ENCODE data around the gene GPR149.
"Not testable (repeated sequence)": the region's sequence is repeated elsewhere in the genome, so short reads cannot be mapped to it uniquely, and the experiment has no call there.

GPR149 gene, protein sequence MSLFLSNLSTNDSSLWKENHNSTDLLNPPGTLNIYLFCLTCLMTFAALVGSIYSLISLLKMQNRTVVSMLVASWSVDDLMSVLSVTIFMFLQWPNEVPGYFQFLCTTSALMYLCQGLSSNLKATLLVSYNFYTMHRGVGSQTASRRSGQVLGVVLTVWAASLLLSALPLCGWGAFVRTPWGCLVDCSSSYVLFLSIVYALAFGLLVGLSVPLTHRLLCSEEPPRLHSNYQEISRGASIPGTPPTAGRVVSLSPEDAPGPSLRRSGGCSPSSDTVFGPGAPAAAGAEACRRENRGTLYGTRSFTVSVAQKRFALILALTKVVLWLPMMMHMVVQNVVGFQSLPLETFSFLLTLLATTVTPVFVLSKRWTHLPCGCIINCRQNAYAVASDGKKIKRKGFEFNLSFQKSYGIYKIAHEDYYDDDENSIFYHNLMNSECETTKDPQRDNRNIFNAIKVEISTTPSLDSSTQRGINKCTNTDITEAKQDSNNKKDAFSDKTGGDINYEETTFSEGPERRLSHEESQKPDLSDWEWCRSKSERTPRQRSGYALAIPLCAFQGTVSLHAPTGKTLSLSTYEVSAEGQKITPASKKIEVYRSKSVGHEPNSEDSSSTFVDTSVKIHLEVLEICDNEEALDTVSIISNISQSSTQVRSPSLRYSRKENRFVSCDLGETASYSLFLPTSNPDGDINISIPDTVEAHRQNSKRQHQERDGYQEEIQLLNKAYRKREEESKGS

DNA sequence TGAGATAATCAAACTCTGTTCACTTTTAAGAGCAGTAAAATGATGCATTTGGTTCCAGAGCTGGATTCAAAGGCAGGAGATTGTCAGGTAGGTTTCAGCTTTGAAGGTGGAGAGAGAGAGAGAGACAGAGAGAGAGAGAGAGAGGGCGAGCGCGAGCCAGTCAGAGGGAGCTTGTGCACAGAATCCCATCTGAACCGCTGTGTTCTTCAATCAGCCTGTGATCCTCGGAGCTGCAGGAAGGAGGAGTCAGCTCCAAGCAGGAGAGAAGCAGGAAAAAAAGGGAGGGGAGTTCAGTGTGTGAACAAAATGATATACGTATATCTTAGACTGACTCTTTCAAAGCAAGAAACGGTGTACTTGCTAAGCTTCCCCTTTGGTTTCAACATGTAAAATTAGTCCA is at the start of gene GPR149:
Gene GPR149, minus strand, starts transcription at position 177 of the 400 bp plus-strand sequence. CDS start 575 bp downstream, outside the sequence.
- peak; percentile 50 for DNase-seq (ENCODE audit: low read depth, low spot score)

DNA sequence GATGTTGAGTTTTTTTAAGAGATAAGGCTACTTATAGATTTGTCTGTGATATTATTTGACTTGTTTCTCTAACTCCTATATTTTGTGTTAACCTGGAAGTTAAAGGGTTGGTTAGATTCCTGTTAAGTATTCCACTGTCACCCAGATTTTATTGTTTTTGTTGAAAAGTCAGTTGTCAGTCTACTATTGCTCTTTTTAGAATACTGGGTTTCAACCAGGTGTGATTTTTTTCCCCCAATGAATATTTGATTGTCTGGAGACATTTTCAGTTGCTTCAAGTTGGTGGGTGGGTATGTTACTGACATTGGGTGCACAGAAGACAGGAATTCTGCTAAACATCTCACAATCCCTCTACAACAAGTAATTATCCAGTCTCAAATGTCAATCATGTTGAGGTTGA is 43.8 kb upstream of the GPR149 start:
- no peak for DNase-seq (ENCODE audit: low read depth, low spot score)

DNA sequence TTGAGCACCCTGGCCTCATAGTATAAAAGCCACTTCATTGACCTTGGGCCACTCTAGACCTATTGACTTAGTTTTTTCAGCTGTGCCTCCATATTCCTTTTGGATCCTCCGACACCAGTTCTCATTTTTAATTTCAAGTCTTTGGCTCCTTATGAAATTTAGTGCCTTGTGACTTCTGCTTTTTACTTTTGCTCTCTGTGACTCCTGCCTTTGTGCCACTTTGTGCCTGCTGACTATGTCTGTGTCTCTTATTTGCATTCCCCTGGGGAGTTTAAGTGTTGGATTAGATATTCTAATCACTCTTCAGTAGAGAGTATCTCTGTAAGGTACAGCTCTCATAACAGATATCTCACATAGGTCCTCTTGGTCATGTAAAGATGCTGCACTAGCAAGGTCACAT is 39.6 kb upstream of the GPR149 start:
- DNase-seq (ENCODE audit: low read depth, low spot score): no peak

DNA sequence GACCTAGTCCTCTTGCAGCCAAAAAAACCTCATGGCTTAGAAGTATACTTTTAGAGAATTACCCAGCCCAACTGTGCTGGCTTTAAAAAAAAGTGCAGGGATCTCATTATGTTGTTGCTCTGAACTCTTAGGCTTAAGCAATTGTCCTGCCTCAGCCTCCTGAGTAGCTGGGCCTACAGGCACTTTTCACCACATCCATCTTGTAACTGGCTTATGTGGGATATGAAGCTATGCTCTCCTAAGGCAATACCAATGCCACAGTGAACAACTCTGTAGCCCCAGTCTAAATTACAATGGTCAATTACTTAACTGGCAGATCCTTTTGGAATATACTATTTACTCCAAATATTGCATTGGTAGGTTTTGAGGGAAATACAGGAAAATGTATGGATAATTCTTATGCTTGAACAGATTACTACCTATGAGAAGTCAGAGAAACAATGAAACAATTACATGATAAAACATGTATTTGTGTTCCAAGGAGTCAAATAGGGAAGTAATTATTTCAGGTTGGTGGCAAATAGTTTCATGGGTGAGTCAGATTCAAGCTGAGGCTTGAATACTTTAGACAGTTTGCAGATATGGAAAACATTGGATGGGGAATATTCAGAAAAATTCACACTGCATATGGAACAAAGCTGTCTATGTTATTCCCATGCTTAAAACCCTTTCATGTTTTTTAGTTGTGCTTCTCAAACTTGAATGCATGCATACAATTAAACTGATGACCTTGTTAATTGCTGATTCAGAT is 34.6 kb upstream of the GPR149 start:
- no peak for DNase-seq (ENCODE audit: low read depth, low spot score)

DNA sequence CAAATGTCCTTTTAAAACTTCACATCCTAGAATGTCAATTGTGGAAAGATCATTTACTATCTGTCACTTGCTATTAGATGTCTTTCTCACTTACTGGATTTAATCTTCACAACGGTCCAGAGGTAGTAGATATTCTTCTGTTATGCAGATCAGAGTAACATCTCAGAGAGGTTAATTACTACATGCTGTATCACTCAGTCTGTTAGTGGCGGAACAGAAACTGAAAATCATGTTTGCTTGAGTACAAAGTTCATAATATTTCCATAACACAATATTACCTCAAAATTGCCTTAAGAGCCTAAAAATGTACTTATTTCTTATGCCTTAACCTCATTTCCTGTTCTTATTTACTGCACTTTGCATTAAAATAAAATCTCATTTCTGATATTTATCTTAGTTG is 28.6 kb upstream of the GPR149 start:
- no peak for DNase-seq (ENCODE audit: low read depth, low spot score)

DNA sequence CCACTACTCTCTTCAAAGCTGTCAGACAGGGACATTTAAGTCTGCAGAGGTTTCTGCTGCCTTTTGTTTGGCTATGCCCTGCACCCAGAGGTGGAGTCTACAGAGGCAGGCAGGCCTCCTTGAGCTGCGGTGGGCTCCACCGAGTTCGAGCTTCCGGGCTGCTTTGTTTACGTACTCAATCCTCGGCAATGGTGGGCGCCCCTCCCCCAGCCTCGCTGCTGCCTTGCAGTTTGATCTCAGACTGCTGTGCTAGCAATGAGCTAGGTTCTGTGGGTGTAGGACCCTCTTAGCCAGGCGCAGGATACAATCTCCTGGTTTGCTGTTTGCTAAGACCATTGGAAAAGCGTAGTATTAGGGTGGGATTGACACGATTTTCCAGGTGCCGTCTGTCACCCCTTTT is 9.1 kb upstream of the GPR149 start:
- DNase-seq (ENCODE audit: low read depth, low spot score): not testable (repeated sequence)

DNA sequence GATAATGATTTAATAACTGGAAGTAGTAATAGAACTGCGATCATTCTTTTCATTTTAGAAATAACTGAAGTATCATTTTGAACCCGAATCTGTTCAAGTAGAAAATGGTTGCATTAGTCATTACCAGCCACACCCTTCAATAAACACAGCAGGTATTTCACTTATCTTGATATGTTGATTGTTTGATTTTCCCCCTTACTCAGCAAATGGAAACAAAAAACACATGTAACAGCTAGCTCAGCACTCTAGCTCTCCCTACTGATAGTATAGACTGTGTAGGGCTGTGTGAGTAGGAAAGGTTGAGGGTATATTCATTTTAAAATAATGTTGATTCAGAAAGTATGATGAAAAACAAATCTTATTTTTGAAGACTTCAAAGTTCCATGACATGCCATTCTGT is 1.1 kb upstream of the GPR149 start:
- no peak for DNase-seq (ENCODE audit: low read depth, low spot score)

DNA sequence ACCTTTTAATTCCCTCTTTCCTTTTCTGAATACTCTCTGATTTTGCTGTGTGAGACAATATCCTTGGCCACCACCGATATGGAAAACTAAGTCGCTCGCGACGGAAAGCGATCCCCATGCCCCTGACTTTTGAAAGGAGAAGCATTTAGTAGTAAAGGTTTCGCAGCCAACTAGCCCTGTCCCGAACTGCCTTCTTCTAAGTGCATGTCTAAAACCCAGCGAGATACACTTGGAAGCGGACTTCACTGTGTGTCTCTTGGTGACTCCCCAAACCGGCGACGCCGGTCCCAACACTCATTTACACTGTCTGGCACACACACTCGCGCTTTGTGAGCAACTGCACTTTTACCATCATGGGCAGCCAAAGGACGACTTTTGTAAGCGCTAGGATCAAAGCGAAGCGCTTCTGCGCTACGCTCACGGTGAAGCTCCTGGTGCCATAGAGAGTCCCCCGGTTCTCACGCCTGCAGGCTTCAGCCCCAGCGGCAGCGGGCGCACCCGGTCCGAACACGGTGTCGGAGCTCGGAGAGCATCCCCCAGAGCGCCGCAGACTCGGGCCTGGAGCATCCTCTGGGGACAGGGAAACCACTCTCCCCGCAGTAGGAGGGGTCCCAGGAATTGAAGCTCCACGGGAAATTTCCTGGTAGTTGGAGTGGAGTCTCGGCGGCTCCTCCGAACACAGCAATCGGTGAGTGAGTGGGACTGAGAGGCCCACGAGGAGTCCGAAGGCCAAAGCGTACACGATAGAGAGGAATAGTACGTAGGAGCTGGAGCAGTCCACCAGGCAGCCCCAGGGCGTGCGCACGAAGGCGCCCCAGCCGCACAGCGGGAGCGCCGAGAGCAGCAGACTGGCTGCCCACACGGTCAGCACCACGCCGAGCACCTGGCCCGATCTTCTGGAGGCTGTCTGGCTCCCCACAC is 1.4 kb downstream of the GPR149 start:
- peak; percentile 35 for DNase-seq (ENCODE audit: low read depth, low spot score)

DNA sequence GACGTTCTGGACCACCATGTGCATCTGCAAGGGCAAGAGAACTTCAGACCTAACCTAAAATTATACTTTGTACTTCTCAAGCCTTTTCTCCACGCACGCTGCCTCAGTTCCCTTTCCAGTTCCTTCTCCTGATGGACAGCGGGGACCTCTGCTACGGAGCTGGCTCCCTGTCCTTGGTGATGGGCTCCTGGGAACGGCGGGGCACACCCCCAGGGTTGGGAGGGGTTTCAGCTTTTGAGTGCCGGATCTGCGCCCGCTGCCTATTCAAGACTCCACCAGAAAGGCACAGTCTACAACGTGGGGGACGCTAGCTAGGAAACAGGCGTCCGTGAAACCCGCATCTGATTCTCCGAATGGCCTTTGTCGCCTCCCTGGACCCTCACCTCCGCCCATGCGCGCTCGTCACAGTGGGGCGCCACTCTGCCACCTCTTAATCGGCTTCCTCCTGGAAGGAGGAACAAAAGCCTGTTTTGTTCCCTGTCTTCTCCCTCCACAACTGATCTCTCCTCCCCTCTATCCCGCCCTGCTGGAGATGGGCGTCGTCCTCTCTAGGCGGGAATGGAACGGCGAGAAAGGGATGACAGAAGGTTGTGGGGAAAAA is 2.2 kb downstream of the GPR149 start:
- DNase-seq (ENCODE audit: low read depth, low spot score): peak; percentile 43

DNA sequence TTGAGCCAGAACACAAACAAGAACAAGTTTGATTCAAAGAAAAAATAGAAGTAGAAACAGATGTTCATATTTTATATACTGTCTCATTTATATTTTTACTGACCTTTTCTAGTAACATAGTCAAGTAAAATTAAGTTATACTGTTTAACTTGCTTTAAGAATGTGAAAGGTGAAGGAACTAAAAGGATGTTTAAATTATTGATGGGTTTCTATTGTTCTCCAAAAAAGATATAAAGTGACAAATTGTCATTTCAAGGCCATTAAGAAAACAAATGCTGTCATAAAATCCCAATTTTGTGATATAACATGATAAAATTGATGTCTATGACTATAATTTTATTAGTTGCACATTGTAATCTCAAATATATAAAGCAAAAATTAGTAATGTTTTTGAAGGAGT is 7.3 kb downstream of the GPR149 start:
- DNase-seq (ENCODE audit: low read depth, low spot score): no peak

DNA sequence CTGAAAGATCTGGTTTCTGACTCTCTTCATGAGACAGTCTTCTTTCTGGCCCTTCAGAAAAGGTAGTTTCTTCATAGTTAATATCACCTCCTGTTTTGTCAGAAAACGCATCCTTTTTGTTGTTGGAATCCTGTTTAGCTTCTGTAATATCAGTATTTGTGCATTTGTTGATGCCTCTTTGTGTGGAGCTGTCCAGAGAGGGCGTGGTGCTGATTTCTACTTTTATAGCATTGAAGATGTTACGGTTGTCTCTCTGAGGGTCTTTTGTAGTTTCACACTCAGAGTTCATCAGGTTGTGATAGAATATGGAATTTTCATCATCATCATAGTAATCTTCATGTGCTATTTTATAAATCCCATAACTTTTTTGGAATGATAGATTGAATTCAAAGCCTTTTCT is 8.9 kb downstream of the GPR149 start:
- peak; percentile 8 for DNase-seq (ENCODE audit: low read depth, low spot score)

DNA sequence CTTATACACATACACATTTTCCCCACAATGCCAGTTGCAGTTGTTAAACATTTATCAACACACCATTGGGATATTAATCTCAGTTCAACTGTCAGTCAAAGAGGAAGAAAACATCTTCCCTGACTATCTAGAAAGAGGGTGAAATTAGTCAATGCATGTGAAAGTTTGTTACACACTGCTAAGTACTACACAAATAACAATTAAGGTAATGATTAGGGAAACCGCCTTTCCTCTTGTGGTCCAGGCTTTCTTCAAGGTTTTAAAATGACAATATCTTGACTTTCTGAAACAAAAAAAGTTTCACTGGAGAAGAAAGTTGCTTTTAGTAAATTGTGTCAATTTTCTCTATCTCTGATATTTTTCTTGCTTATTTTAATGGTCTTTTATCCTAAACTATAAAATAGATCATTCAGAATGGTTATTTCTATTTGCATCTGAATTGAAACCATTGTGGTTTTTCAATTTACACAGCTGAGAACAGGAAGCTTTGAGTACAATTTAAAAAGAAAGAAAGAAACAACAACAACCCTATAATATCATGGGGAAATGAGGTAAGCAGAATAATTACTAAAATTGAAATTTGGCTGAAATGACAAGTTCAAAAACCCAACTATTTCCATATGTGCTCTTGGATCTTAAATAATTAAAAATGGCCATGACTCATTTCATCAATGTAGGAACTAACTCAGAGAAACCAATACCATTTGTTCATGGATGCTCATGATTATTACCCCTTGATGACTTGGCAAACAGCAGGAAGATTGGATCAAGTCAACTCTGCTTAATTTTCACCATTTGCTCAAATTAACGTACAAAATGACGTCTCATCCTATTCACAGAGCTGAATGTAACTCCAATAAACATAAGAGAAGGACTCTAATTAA is 31.7 kb downstream of the GPR149 start:
- no peak for DNase-seq (ENCODE audit: low read depth, low spot score)

DNA sequence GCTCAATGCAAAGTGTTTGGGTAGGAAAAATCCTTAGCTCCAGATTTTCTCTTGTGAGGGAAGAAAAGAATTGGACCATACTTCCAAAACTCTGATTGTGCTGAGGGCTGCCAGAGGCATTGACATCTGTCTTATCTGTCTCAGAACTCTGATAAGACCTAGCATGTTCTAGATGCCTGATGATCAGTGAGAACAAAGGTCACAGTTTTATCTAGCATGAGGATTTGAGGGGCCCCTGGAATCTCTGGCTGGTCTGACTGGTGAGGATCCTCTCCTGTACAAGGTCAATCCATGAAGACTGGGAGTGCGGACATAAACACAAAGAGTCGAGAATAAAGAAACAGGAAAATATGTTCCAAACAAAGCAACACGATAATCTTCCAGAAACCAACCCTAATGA is 40.1 kb downstream of the GPR149 start:
- no peak for DNase-seq (ENCODE audit: low read depth, low spot score)

DNA sequence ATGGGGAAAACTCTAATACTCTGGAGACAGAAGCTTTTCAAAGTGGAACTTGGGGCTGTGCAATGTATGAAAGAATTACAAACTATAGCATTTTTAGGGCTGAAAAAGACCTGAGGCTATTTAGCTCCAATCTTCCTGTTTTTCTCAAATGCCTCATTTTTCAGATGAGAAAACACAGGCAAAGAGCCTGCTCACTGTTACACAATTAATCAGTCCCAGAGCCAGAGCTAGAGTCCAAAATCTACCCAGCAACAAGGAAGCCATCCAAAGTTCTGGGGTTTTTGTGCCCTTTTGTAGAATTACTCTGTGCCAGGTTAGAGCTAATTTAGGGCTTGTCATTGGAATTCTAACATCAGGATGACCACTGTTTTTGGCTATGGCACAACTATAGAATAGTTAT is 45.5 kb downstream of the GPR149 start:
- no peak for DNase-seq (ENCODE audit: low read depth, low spot score)

DNA sequence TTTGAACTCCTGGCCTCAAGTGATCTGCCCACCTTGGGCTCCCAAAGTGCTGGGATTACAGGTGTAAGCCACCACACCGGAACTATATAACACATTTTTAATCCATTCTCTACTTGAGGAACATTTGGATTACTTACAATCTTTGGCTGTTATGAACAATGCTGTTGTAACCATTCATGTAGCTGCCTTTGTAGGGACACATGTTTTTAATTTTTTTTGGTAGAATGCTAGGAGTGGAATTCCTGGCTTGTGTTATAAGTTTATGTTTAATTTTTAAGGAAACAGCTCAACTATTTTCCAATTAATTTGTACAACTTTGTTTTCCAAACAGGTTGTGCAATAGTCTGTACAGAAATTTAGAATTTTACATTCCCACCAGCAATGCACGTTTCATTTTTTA is 51.7 kb downstream of the GPR149 start:
- DNase-seq (ENCODE audit: low read depth, low spot score): no peak

DNA sequence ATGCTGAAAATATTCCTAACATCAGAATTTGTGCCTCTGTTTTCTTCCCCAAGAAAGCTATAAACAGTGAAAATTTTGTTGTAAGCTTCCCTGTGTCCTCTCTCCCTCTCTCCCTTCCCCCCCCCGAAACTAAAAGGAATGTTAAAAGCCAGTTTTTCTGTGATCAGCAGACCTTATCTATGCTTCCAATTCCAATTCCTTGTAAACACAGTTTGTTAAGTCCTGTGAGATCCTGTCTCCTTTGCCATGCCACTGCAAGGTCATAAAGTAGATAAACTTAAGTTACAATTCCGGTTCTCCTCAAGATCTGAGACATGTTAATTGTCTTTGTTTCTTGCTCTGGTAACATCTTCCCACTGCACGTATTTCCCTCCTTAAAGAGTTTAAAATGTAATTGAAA is 62.8 kb downstream of the GPR149 start:
- DNase-seq (ENCODE audit: low read depth, low spot score): no peak

DNA sequence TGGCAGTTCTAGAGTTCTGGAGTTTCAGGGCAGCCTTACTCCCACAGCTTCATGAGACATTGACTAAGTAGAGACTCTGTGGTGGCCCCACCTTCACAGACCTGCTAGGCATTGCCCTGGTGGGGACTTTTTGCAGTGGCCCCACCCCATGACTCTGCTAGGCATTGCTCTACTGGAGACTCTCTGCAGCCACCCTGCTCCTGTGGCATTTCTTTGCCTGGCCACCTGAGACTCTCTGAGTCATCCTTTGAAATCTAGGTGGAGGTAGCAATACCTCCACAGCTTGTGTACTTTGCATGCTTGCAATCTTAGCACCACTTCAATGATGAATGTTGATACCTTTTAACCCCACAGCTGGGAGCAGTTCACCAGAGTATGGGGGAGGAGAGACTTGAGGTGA is 65.1 kb downstream of the GPR149 start:
- DNase-seq (ENCODE audit: low read depth, low spot score): no peak

DNA sequence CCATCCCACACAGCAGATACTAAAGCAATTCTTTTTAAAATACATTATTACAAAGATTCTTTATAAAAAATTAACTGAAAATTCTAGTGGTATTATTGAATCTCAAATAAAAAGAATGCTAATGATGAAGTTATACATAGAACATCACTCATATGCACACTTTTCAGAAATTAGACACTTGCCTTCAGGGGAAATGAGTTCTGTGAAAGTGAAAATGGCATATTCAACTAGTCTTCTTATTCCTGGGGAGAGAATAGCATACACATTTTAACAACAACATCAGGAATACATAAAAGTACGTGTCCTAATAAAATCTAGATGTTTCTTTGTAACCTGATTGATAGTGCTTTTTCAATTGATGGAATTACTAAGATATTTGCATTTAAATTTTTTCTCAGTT is 68.9 kb downstream of the GPR149 start:
- no peak for DNase-seq (ENCODE audit: low read depth, low spot score)

DNA sequence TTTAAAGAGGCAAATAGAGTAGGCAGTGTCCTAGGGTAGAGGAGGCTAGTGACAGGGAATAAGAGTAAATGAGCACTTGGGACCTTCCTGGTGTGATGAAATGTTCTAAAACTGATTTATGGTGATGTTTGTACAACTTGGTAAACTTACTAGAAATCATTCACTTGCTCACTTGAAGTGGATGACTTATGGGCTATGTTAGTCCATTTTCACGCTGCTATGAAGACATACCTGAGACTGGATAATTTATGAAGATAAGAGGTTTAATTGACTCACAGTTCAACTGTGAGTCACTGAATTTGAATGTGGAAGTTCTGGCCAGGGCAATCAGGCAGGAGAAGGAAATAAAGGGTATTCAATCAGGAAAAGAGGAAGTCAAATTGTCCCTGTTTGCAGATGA is 74.0 kb downstream of the GPR149 start:
- no peak for DNase-seq (ENCODE audit: low read depth, low spot score)

DNA sequence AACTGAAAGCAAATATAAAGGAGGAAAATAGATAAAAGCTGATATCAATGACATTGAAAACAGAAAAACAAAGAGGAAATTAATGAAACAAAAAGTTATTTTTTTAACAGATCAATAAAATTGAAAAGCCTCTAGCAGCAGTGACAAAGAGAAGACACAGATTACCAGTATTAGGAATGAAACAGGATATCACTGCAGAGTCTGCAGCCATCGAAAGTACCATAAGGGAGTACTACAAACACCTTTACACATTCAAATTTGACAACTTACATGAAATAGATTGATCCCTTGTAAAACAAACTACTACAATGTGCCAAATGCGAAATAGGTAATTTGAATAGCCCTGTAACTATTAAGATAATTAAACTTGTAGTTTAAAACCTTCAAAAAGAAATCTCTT is 80.8 kb downstream of the GPR149 start:
- DNase-seq (ENCODE audit: low read depth, low spot score): no peak
